Prostate gland (tissue), 2 donors: ENCODE results near the gene IGF2BP3. TPM values are rescaled to one million over a fixed set of nuclear protein-coding genes. Genes with fewer than 3 reads are reported as not detected.

Source experiments
- DNase-seq: peaks from one replicate; pipeline ENCODE4 v3.0.0-alpha.2; 2019; ENCODE audit warnings: low spot score
- H3K27ac ChIP-seq, 2 donors: fragments of 200-600 bp; sonication (generic); 2 replicates each; pipeline ENCODE4 v1.5.1; 2017 to 2019
- H3K27me3 ChIP-seq: fragments of 200-600 bp; sonication (generic); replicated peaks from 2 replicates; pipeline ENCODE4 v1.5.1; 2019; ENCODE audit not compliant: insufficient read depth
- H3K36me3 ChIP-seq, 2 donors: fragments of 200-600 bp; sonication (generic); 1 replicate in 1 of 2; 2 replicates in 1 of 2; pipeline versions ENCODE4 v1.5.1 to v1.8.1; 2017 to 2019
- H3K4me1 ChIP-seq: fragments of 200-600 bp; sonication (generic); replicated peaks from 2 replicates; pipeline ENCODE4 v1.5.1; 2019
- H3K4me3 ChIP-seq, 2 donors: fragments of 200-600 bp; sonication (generic); 2 replicates each; pipeline ENCODE4 v1.5.1; 2017 to 2019
- H3K9me3 ChIP-seq: fragments of 200-600 bp; sonication (generic); 2 replicates; pipeline ENCODE4 v1.5.1; 2017
- POLR2A ChIP-seq: fragments of 450-650 bp; IDR thresholded peaks from one replicate; pipeline ENCODE4 v1.6.1; 2016; ENCODE audit warnings: antibody characterized with exemption, mild to moderate bottlenecking
- POLR2AphosphoS5 ChIP-seq: sonication (generic); formaldehyde crosslinking; IDR thresholded peaks from one replicate; pipeline ENCODE4 v1.6.1; 2017; ENCODE audit warnings: antibody characterized with exemption
- WGBS: methylation state at CpG from one replicate; pipeline ENCODE4 v1.1.5; 2018; 5-methylcytosine and 5-hydroxymethylcytosine counted together
- intact Hi-C: fragments of 100-400 bp; cut with DNase I; formaldehyde crosslinking; loops from one replicate; pipeline ENCODE4 v1.14.2; 2022
- total RNA-seq, 2 donors: library from RNA; depleted of rRNA; stranded (reverse); fragments of >200 nt; gene quantifications; one replicate each; pipeline ENCODE4 v1.1.0, GENCODE V29; 2016
- TF ChIP-seq, protein P1 (sequence below), 4 experiments: fragments of 200-600 bp in 2 of 4; fragments of 450-650 bp in 2 of 4; sonication (generic) in 2 of 4; IDR thresholded peaks; 1 replicate in 3 of 4; 2 replicates in 1 of 4; pipeline ENCODE4 v1.5.1; 2016 to 2019; ENCODE audit warnings: antibody characterized with exemption in 4 of 4, mild to moderate bottlenecking in 2 of 4, moderate library complexity in 2 of 4

IGF2BP3 gene
- total RNA-seq, 2 donors from 2014 or later: 9.6 TPM; not detected in 1

DNA sequence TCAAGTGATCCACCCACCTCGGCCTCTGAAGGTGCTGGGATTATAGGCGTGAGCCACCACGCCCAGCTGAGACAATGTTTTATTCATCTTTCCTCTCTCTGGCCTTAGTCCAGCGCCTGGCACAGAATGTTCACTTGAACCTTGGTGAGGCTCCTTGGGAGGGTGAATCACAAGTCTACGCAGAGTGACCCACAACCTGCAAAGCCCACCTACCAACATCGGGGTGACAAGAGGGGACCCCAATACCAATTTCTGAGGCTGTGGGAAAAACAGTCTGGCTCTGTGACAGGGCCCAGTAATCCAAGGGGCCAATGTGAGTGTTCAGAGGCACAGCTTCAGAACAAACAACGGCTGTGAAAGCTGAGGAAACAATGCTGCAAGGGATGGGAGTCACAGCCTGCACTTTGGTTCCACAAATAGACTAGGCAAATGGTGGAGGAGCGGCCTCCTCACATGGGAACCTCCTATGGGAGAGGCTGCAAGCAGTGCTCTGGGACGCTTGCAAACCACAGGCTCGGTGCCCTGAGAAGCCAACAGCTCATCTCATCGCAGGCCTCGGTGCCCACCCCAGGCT lies 176.7 kb downstream of the IGF2BP3 start:
- H3K27me3 ChIP-seq: no peaks in the 10 kb centered on the region
- DNase-seq: no peak
- no peak overlapping the region for H3K27ac ChIP-seq
- H3K4me3 ChIP-seq: no peak overlapping the region
- H3K9me3 ChIP-seq: no peaks in the 10 kb centered on the region
- no peaks in the 10 kb centered on the region for H3K4me1 ChIP-seq
- H3K36me3 ChIP-seq: no peaks in the 10 kb centered on the region
- intact Hi-C loops: no loop called here
- TF ChIP-seq, protein P1, sequence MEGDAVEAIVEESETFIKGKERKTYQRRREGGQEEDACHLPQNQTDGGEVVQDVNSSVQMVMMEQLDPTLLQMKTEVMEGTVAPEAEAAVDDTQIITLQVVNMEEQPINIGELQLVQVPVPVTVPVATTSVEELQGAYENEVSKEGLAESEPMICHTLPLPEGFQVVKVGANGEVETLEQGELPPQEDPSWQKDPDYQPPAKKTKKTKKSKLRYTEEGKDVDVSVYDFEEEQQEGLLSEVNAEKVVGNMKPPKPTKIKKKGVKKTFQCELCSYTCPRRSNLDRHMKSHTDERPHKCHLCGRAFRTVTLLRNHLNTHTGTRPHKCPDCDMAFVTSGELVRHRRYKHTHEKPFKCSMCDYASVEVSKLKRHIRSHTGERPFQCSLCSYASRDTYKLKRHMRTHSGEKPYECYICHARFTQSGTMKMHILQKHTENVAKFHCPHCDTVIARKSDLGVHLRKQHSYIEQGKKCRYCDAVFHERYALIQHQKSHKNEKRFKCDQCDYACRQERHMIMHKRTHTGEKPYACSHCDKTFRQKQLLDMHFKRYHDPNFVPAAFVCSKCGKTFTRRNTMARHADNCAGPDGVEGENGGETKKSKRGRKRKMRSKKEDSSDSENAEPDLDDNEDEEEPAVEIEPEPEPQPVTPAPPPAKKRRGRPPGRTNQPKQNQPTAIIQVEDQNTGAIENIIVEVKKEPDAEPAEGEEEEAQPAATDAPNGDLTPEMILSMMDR (IDR thresholded peaks at IDR 0.05): no peak
- no peak for TF ChIP-seq POLR2AphosphoS5
- TF ChIP-seq POLR2A: no peak
- WGBS: 81% methylated on average over 12 of the region's 12 CpGs

DNA sequence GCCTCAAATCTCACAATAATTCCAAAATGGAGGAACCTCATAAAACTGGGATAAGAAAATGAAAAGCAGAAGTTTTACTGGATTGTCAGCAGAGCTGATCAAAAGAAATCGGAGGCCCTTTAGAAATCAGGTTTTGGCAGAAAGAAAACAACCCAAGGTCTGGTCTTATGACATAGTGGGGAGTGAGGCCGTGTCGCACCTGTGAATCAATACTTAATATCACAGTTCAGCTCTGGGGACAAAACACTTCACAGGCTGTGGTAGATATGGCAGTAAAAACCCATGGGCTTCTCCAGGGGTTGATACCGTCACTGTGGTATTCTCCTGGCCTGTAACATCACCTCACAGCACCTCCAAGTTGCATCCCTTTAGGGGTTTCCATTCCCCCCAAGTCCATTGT lies 177.7 kb downstream of the IGF2BP3 start:
- Histone ChIP-seq H3K36me3 (no peaks in the 10 kb centered on the region), H3K9me3 (no peaks in the 10 kb centered on the region), H3K4me3 (no peak overlapping the region), H3K4me1 (no peaks in the 10 kb centered on the region), H3K27me3 (no peaks in the 10 kb centered on the region), H3K27ac (no peak overlapping the region)
- 94% methylated on average over 4 of the region's 4 CpGs for WGBS
- intact Hi-C loops: no loop called here
- DNase-seq: no peak
- TF ChIP-seq POLR2AphosphoS5 (no peak), POLR2A (no peak)
- TF ChIP-seq, protein P1 (IDR thresholded peaks at IDR 0.05): no peak

- Histone ChIP-seq H3K27ac (no peak overlapping the region), H3K36me3 (no peaks in the 10 kb centered on the region), H3K9me3 (no peaks in the 10 kb centered on the region), H3K27me3 (no peaks in the 10 kb centered on the region), H3K4me1 (no peaks in the 10 kb centered on the region), H3K4me3 (no peak overlapping the region)
- no peak for TF ChIP-seq POLR2A
- TF ChIP-seq, protein P1 (IDR thresholded peaks at IDR 0.05): no peak
- TF ChIP-seq POLR2AphosphoS5: no peak
- intact Hi-C loops: no loop called here
- WGBS: 71% methylated on average over 3 of the region's 3 CpGs
- DNase-seq: no peak
Measured at GRCh38 chr7:23291957-23292560, 178.2 kb downstream of the IGF2BP3 start.

DNA sequence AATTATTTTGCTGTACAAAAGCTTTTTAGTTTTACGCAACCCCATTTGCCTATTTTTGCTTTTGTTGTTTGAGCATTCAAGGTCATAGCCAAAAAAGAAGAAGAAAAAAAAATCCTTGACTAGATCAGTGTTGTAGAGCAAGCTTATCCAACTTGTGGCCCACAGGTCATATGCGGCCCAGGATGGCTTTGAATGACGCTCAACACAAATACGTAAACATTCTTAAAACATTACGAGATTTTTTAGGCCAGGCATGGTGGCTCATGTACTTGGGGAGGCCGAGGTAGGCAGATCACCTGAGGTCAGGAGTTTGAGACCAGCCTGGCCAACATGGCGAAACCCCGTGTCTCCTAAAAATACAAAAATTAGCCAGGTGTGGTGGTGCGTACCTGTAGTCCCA lies 179.3 kb downstream of the IGF2BP3 start:
- intact Hi-C loops: no loop called here

More for the DNA sequence above, 179.3 kb downstream of the IGF2BP3 start:
- TF ChIP-seq POLR2A: no peak
- no peak for TF ChIP-seq POLR2AphosphoS5
- TF ChIP-seq, protein P1 (IDR thresholded peaks at IDR 0.05): no peak
- H3K27me3 ChIP-seq: no peaks in the 10 kb centered on the region
- H3K27ac ChIP-seq: no peak overlapping the region
- no peaks in the 10 kb centered on the region for H3K4me1 ChIP-seq
- WGBS: 92% methylated on average over 9 of the region's 9 CpGs
- H3K4me3 ChIP-seq: no peak overlapping the region
- H3K9me3 ChIP-seq: no peaks in the 10 kb centered on the region
- DNase-seq: no peak
- no peaks in the 10 kb centered on the region for H3K36me3 ChIP-seq
